Hindlimb muscle (tissue), 1 donor: ENCODE data around the gene FRS2. TPM values are rescaled to one million over a fixed set of nuclear protein-coding genes. Genes with fewer than 3 reads are reported as not detected.

Experiments used
- DNase-seq: peaks from one replicate; pipeline ENCODE4 v3.0.0-alpha.2; 2013
- polyA plus RNA-seq: library from polyadenylated mRNA; unstranded; fragments of 120-200 nt; gene quantifications from one replicate; pipeline ENCODE4 v1.2.1, GENCODE V29; 2013; ENCODE audit not compliant: insufficient read length

The FRS2 gene
- polyA plus RNA-seq, 1 donor, result 17.1 TPM

DNA sequence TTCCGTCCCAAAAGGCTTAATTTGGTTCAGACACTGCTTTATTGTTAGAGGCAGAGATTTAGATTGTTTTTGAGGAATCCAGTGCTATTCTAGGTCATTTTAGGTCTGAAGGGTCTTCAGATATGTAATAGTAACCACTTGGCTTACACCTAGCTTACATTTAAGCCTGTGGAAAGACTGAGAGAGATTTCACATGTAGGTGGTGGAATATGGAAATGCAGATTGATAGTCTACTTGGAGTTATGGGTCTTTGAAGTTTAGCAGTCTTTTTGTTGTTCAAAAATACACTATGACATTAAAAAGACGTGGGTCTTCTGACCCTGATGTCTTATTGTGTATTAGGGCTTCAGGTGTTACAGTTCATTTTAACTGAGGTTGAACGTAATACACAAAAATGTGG is 63.7 kb downstream of the FRS2 start:
- no peak for DNase-seq

DNA sequence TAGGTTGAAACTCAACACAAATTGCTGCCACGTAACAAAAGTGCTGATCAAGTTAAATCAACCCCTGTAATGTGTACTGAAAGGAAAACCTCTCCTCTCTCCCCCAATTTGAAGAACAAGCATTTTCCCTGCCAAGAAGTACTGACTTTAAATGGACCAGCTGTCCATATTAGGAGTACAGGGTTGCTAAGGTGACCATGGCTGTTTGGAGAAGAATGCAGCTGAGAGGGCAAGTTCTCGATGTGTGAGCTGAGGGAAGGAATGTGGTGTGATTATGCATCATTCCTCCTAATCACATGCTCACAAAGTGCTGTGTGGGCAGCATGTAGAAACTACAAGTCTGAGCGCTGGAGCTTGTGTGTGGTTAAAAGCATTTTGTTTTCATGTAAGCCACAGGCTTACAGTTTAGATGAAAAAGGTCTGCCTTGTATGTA is 64.2 kb downstream of the FRS2 start:
- peak; percentile 77 for DNase-seq

DNA sequence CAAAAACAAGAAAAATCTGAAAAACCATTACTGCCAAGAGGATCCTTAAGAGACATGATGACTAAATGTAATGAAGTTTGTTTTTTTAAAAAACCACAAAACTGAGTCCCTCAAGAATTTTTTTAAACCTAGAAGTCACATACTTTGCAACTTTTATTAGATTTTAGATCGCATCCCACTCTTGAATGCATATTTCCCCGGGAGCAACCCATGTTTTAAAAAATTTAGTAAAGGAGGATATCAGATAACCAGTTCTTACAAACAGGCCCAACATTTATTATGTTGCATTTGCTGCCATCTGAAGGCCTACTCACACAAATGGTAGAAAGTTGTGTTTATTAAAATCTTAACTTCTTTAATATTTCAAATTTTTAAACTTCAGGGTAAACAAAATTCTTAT is 70.8 kb downstream of the FRS2 start:
- DNase-seq, result no peak

DNA sequence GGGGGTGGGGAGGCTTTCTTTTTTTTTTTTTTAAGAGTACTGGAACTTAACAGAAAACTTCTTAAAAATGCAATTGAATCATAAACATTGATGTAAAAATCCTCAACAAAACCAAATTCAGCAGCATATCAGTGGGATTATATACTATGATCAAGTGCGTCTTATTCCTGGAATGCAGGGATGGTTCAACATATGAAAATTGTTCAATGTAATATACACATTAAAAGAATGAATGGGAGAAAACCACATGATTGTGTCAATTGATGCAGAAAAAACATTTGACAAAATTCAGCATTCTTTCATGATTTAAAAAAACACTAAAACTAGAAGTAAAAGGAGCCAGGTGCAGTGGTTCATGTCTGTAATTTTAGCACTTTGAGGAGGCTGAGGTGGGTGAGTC is 73.9 kb downstream of the FRS2 start:
- no peak for DNase-seq

DNA sequence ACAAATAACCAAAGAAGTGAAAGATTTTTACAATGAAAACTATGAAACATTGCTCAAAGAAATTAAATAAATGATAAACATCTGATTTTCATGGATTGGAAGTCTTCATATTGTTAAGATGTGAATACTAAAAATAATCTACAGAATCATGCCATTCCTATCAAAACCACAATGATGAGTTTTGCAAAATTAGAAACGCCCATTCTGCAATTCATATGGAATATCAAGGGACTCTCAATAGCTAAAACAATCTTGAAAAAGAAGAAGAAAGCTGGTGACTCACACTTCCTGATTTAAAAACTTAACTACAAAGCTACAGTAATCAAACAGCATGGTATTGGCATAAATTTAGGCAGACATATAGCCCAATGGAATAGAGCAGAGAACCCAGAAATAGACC is 74.9 kb downstream of the FRS2 start:
- DNase-seq, result no peak

DNA sequence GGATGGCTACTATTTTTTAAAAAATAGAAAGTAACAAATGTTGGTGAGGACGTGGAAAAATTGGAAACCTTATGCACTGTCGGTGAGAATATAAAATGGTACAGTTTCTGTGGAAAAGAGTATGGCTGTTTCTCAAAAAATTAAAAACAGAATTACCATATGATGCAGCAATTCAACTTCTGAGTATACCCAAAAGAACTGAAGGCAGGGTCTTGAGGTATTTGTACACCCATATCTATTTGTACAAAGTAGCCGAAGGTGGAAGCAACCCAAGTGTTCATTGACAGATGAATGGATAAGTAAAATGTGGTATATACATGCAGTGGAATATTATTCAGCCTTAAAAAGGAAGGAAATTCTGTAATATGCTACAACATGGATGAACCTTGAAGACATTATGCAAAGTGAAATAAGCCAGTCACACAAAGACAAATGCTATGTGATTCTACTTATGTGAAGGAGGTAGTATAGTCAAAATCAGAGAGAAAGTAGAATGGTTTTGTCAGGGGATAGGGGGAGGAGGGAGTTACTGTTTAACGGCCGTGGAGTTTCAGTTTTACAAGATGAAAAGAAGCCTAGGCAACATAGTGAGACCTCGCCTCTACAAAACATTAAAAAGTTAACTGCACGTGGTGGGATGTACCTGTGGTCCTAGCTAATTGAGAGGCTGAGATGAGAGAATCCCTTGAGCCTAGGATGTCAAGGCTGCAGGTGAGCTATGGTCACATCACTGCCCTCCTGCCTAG is 76.7 kb downstream of the FRS2 start:
- DNase-seq, result no peak

DNA sequence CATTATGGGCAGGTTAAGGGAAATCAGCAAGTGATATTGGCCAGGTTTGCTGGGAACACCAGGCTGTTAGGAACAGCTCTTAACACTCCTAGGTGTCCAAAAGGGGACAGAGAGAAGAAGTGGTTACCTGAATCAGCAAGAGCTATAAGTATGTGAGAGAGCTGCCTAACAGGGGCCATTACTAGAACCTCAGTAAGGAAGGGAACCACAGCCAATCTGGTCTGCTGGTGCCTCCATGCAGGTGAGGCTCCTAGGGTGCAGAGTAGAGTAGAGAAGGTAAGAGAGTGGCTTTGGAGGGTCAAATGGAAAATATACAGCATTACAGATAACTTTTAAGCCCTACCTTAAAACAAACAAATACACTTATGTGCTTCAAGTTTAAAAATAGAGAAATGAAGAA is 78.5 kb downstream of the FRS2 start:
- no peak for DNase-seq

DNA sequence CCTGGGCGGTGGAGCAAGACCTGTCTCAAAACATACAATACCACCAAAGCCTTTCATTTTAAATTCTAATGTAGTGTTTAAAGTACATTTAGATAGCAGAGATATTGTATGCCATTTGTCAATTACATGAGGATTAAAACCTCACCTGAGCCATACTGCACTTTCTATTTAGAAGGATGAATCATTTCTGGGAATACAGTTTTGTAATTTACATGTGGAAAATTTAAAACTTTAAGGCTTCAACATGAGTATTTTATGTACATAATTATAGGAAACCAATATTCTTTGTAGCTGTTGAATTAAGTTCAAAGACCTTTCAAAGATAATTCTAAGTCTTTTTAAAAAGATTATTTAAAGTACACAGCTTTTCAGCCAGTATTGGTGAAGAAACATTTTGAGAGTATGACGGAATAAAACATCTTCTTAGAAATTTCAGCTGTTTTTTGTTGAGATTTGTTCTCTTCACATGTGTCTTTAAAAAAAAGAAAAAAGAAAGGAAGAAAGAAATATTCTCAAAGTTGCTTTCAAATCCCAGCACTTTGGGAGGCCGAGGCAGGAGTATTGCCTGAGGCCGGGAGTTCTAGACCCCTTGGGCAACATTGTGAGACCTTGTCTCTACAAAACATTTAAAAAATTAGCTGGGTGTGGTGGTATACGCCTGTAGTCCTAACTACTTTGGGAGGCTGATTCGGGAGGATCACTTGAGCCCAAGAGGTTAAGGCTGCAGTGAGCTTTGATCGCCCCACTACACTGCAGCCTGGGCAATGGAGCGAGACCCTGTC is 80.6 kb downstream of the FRS2 start:
- no peak for DNase-seq

DNA sequence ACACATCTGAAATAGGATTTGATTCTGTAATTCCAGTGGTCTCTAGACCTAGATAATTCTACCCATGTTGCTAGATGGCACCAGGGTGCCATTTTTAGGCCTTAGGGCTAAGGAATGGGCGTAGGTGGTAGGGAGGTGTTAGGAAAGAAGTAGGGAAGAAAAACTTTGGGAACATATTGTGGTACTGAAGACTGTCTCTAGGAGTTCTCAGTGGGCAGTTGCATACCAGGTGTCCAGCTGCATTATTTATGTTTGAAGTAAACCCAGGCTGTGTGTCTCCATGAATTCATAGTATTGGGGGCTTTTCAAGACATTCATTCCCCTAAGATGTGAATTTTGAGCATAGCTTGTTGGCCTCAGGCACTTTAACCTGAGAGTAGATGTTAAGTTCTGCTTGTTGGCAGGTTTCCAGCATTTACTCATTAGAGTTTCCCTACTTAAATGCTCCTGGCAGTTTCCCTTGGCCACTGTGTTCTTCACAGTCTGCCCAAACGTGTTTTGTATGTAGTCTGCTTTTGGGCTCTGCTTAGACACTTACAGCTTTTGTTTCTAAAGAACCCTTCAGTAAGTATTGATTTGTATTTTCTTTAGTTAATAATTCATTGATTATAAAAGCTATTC is 83.5 kb downstream of the FRS2 start:
- DNase-seq, result peak; percentile 10

DNA sequence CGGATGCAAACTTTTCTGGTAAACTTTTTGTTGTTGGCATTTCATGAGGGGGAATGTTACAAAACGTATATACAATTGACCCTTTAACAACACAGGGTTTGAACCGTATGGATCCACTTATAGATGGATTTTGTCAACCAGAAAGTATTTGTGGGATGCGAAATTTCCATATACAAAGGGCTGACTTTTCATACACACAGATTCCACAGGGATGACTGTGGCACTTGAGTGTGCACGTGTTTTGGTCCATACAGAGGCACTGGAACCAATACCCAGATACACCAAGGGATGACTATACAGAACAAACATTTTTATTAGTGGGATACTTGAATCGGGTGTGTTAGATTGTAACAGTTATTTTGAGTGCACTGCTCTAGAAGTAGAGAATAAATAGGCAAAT is 85.3 kb downstream of the FRS2 start:
- DNase-seq, result no peak

DNA sequence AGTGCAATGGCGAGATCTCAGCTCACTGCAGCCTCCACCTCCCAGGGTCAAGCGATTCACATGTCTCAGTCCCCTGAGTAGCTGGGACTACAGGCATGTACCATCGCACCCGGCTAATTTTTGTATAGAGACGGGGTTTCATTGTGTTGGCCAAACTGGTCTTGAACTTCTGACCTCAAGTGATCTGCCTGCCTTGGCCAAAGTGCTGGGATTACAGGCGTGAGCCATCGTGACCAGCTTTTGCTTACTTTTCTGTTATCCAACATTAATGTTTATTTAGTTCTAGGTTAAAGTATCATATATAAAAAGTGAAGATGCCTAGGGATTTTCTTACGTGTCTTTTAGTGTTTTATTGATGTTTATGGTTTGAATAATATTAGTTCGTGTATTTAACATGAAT is 86.2 kb downstream of the FRS2 start:
- DNase-seq, result no peak

DNA sequence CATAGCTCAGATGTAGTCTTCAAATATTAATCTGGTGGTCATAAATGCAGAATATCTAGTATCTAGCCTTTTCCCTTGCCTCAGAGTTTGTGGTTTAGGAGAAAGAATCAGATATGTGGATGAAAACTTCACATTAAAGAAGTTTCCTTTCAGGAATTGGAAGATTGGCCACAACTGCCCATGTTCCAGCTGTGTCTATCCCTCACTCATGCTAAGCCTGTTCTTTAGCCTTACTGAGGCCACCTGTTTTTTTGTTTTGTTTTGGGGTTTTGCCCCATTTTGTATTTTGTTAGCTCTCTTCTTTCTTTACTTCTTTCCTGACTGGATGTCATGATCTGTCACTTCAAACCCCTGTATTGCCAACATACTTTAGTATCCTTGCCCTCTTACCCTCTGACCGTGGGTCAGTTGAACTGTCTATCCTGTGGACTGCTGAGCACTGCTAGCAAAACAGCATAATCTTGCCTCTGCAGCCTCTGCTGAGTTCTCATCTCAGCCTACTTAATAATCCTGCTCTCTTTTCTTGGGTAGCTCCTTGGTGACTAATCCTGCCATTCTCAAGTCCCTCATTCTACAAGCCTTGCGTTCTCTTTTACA is 93.1 kb downstream of the FRS2 start:
- no peak for DNase-seq

DNA sequence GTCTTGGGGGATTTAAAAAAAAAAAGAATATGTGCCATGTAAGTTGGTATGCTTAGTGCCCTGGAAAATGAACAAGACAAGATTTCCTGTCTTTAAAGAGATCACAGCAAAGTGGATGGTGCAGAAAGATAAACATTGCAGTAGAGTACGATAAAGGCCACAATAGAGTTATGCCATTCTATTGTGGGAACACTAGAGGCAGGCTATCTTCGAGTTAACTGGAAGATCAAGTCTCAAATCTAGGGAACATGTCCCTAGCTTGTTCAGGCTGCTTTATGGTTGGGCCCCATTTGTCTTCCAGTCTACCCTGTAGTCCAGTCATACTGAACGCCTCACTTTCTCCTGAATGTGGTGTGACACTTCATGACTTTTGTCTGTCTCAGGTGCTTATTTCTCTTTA is 96.4 kb downstream of the FRS2 start:
- no peak for DNase-seq

DNA sequence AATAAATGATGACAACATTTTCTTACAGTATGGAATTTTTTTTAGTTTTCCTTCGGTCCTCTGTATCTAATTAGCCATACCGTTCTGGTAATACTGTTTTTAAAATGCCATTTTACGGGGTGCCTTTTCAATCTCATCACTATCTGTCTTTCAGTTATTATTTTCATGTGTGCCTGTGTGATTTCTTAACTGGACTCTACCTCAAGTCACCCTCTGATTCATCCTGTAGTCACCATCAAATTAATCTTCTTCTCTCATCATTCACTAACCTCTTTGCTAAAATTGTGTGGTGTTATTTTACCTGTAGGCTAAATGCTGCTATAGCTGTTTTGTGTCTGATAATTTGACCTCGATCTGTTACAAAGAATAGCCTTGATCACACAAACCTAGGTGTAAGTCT is 99.0 kb downstream of the FRS2 start:
- no peak for DNase-seq

DNA sequence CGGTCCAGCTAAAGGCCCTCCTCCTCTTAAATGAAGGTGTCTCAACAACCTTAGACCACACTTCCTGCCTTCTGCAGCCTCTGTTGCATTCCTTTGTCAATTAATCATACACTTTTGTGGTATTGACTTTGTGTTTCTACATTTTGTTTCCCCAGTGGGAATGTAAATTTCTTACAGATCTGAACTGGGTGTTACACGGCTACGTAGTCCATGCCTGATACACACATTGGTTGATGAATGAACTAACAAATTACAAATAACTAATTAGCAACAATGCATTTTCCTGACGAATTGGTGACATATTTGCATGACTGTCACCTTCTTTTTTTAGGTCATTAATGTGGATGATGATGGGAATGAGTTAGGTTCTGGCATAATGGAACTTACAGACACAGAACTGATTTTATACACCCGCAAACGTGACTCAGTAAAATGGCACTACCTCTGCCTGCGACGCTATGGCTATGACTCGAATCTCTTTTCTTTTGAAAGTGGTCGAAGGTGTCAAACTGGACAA is 99.9 kb downstream of the FRS2 start:
- no peak for DNase-seq

DNA sequence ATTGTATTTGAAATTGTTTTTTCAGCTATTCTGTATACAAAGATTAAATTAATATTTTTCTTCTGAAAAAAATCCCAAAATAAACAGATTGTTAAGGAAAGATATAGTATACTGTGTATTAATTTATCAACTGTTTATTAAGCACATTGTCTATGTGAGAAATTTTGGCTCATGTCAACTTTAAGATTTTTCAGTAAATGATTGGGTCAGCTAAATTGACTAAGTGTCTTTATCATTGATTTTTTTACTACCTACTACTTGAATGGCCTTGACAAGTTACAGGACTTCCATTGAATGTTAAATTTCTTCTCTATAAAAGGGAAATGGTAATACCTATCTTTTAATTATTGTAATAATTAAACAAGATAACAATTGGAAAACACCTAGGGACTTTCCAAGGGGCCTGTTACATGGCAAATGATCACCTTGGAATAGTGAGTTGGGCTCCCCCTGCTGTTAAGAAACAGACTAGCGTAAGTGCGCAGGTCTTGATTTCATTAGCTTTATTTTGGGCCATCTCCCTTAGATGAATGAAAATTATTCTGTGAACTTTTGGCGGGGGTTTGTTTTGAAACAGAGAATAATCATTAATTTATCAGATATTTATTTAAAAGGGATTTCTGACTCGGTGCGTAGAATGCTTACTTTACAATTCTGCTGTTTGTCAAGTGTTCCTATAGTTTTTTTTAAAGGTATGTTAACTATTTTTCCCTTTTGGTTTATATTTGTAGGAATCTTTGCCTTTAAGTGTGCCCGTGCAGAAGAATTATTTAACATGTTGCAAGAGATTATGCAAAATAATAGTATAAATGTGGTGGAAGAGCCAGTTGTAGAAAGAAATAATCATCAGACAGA is 100.6 kb downstream of the FRS2 start:
- peak; percentile 47 for DNase-seq

DNA sequence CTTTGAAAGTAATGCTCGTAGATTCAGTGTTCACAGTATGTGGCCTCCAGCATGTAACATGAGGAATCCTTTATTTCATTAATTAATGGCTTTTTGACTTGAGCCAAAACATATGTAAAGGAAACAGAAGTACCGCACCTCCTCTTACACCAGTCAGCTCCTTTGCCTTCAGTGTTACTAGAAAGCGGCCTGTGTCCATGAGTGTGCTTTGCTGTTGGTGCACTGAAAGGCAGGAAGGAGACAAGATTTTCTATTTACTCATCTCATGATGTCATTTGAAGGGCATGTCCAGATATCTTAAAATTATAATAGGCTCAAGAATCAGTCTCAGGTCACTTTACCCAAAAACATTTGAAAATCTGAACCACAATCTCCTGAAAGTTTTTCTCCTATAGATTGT is 105.2 kb downstream of the FRS2 start:
- DNase-seq, result no peak

DNA sequence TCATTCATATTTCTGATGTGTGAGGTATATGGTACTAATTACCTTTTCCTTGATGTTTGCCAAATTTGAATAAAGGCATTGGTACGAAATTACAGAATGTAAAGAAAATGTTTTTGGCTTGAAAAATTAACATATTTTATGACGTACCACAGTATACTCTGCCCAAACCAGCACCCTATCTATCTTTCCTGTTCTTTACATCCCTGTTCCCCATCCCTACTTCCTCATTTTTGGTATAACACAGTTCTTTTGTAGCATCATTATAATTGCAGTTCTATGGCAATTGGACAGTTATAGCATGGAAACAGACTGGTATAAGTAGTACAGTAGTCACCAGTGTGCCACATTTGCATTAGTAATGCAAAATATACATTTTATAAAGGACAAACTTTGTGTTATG is 108.1 kb downstream of the FRS2 start:
- no peak for DNase-seq

DNA sequence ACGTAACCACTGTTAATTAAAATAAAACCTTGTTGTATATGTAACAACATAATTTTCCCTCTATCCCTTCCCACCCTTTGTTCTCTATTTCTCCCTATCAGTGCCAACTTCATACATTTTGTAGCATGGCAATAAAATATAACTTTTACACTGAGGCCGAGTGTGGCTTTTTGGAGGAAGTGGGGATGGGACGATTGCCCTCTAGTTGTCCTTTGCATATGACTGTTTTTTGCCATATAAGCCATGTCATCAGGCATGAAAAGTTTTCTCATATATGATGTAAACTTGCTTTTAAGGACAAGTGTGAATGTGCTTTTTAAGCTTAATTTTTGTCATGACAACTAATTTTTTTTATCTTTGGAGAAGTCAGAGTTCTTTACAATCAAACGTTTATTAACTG is 108.8 kb downstream of the FRS2 start:
- DNase-seq, result no peak

DNA sequence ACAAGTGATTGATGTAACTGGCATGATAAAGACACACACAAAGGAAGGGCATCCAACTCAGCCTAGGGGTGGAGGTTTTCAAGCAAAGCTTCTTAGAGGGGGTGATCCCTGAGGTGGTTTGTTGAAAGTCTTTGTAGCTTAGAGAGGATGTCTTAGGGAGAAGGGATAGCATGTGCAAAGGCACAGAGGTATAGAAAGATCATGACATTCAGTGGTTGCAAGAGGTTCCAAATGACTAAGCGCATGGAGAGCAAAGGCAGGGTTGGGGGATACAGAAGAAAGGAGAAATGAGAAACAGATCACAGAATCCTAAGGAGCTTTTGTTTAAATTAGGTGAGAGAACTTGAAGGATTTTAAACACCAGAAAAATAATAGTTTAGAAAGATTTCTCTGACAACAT is 109.9 kb downstream of the FRS2 start:
- DNase-seq, result no peak

DNA sequence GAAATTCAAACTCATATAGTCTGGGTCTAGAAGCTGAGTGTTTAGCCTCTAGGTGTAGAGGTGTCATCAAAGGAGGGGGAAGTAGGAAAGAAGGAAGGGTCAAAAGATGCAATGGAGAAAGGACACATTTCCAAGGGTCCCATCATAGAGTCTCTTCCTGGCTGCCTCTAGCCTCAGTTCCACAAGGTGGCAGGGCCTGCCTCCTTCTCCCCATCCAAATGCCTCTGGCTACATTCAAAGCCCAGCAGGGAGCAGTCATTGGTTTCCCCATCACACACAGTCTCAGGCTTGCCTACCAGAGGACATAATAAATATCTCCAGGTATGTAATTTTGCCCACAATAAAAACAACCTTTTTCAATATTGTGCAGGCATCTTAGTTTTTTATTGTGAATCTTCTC is 113.0 kb downstream of the FRS2 start:
- DNase-seq, result no peak
